GM12875 (cell line): ENCODE data around the gene ST13.
"Not testable (repeated sequence)": the region's sequence is repeated elsewhere in the genome, so short reads cannot be mapped to it uniquely, and the experiment has no call there.

Source experiments
- H3K4me3 ChIP-seq: one replicate; pipeline ENCODE4 v1.5.1; 2011; ENCODE audit warnings: low read depth, low read length, control low read depth
- TF ChIP-seq, protein P1 (sequence below): IDR thresholded peaks from 2 replicates; pipeline ENCODE4 v1.5.1; 2011; ENCODE audit warnings: low read depth, mild to moderate bottlenecking, control low read depth, inconsistent platforms, low read length, moderate library complexity, borderline replicate concordance; ENCODE audit not compliant: insufficient read depth

ST13 gene

DNA sequence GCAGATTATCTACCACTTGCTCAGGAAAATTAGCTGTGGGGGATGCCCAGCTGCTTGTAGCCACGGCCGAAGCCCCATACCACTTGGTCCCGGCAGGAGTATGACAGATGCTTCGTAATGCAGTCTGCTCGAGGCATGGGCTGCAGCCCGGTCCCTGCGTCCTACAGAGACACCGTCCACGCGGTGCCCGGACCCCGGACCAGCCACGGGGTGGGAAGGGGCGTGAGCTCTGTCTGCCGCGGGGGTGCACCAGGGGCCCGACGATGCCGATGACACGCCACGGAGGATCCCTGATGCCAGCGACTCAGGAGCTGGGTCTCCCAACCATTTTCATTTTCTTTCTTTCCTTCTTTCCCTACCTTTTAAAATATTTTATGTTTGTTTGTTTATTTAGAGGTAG lies 67.3 kb downstream of the ST13 start:
- no peak overlapping the region for H3K4me3 ChIP-seq
- TF ChIP-seq, protein P1, sequence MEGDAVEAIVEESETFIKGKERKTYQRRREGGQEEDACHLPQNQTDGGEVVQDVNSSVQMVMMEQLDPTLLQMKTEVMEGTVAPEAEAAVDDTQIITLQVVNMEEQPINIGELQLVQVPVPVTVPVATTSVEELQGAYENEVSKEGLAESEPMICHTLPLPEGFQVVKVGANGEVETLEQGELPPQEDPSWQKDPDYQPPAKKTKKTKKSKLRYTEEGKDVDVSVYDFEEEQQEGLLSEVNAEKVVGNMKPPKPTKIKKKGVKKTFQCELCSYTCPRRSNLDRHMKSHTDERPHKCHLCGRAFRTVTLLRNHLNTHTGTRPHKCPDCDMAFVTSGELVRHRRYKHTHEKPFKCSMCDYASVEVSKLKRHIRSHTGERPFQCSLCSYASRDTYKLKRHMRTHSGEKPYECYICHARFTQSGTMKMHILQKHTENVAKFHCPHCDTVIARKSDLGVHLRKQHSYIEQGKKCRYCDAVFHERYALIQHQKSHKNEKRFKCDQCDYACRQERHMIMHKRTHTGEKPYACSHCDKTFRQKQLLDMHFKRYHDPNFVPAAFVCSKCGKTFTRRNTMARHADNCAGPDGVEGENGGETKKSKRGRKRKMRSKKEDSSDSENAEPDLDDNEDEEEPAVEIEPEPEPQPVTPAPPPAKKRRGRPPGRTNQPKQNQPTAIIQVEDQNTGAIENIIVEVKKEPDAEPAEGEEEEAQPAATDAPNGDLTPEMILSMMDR, result no peak

DNA sequence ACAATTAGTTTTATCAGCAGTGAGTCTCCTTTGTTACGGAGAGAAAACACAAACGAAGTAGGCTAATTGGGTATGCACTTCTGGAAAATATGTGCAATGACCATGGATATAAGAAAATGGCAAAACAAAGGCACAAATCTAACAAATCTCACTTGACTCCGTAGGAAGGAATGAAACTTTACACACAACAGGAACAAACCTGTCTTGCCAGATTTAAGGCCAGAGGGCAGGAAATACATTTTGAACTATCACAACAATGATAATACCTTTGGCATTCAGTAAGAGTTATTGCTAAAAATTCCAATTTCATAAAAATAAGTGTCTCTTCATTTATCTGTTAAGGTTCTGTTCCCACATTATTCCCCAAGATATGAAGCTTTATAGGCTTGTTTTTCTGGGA lies 73.9 kb downstream of the ST13 start:
- TF ChIP-seq, protein P1, result no peak
- no peak overlapping the region for H3K4me3 ChIP-seq

DNA sequence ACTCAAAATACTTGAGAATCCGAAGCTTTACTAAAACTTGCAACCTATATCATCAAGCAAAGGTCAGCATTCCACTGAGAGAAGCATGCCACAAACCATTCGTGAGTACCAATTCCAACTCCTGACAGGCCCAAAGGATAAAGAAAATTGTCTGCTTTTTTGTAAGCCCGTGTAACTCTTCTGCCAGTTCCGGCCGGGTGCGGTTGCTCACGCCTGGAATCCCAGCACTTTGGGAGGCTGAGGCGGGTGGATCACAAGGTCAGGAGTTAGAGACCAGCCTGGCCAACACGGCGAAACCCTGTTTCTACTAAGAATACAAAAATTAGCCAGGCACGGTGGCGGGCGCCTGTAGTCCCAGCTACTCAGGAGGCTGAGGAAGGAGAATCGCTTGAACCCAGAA lies 74.7 kb downstream of the ST13 start:
- H3K4me3 ChIP-seq, result not testable (repeated sequence)
